ENCODE measurements around the gene MAD1L1.
A peak's percentile ranks its signal among the peaks of the same experiment; 100 is the strongest.

MAD1L1 gene

DNA sequence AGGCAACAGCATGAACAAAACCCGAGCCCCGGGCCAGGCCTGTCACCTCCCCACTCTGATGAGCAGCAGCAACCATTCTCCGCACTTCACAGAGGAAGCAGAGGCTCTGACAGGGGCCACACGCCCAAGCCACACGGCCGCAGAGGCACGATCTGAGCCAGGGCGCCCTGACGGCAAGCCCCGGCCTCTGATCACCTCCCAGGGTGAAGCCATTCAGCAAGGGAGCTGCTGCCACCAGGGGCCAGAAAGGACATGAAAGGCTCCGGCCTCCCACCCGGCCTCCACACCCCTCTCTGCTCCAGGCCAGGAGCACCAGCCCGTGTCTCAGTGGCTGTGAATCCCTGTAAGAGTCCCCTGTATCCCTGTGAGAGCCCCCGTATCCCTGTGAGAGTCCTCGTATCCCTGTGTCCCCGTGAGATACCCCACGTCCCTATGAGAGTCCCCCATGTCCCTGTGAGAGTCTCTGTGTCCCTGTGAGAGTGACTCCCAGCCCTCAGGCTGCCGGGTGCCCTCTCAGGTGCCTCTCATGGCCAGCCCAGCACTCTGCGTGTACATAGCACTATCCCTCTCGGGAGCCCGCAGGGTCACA, 187.8 kb downstream of the MAD1L1 start:
- no peak for DNase-seq
- WGBS (ENCODE audit: insufficient coverage) = 97% methylated on average over 20 of the region's 21 CpGs
- POLR2A ChIA-PET = interaction anchor here (0.7 kb wide), 1 partner anchor 117 kb away, joined by 3 read pairs; no protein-coding TSS in a partner anchor

DNA sequence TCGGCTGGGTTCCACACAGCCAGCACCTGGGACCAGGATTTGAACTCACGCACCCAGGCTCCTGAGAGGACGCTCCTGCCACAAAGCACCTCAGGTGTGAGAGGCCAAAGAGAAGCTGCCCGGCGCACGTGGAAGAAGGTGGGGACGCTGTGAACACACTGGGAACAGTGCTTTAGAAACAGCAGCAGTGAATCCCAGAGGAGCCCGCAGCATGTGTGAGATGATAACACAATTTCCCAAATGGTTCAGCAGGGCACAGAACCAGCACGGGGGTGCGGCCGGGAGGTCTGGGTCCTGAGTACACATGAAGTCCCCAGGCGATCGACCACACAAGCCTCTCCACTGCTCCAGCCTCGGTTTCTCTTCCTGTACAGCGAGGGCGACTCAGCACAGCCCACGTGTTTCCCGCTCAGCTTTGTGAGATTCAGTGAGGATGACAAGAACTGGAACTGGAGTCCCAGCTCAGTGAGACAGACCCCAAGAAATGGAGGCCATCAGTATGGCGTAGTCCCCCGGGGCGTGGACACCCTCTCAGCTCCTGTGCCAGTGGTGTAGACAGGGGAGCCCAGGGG, 188.3 kb downstream of the MAD1L1 start:
- ChIA-PET POLR2A (no interaction called here), CTCF (no interaction called here)
- 98% methylated on average over 18 of the region's 21 CpGs for WGBS (ENCODE audit: insufficient coverage)
- no peak overlapping the region for H3K4me3 ChIP-seq (ENCODE audit: control insufficient read depth in 1 of 7, extremely low read depth in 1 of 7, insufficient read depth in 4 of 7, low read depth in 2 of 7, low read length in 6 of 7)
- peaks cover under 1 to 18% (median 14%) of the 10 kb centered on the region in 4 experiments for H3K4me1 ChIP-seq (ENCODE audit: control extremely low read depth in 1 of 4, control insufficient read depth in 4 of 4, insufficient read depth in 4 of 4, low read length in 3 of 4)
- peaks cover 0 to 7% (median 0%) of the 10 kb centered on the region in 5 experiments for H3K9me3 ChIP-seq (ENCODE audit: control extremely low read depth in 1 of 5, control insufficient read depth in 4 of 5, insufficient read depth in 2 of 5, low read depth in 1 of 5, low read length in 4 of 5)
- no peak overlapping the region for H3K27ac ChIP-seq (ENCODE audit: insufficient read depth in 1 of 2, low read depth in 1 of 2, low read length in 2 of 2, poor library complexity in 1 of 2, severe bottlenecking in 2 of 2)
- no peaks in the 10 kb centered on the region for H3K27me3 ChIP-seq (replicated peaks in 2 of 5; ENCODE audit: control insufficient read depth in 4 of 5, insufficient read depth in 5 of 5, low read length in 4 of 5)
- H3K36me3 ChIP-seq (ENCODE audit: control insufficient read depth in 4 of 4, insufficient read depth in 4 of 4, low read length in 3 of 4) = peaks cover 0 to 21% (median 6%) of the 10 kb centered on the region in 4 experiments
- no peak for DNase-seq

More for the DNA sequence above, 187.8 kb downstream of the MAD1L1 start:
- Histone ChIP-seq H3K4me1 (ENCODE audit: control extremely low read depth in 1 of 4, control insufficient read depth in 4 of 4, insufficient read depth in 4 of 4, low read length in 3 of 4) (peaks cover 0 to 17% (median 13%) of the 10 kb centered on the region in 4 experiments), H3K9me3 (ENCODE audit: control extremely low read depth in 1 of 5, control insufficient read depth in 4 of 5, insufficient read depth in 2 of 5, low read depth in 1 of 5, low read length in 4 of 5) (peaks cover 0 to 7% (median 0%) of the 10 kb centered on the region in 5 experiments), H3K36me3 (ENCODE audit: control insufficient read depth in 4 of 4, insufficient read depth in 4 of 4, low read length in 3 of 4) (peaks cover 0 to 21% (median 6%) of the 10 kb centered on the region in 4 experiments), H3K27ac (ENCODE audit: insufficient read depth in 1 of 2, low read depth in 1 of 2, low read length in 2 of 2, poor library complexity in 1 of 2, severe bottlenecking in 2 of 2) (no peak overlapping the region), H3K4me3 (ENCODE audit: control insufficient read depth in 1 of 7, extremely low read depth in 1 of 7, insufficient read depth in 4 of 7, low read depth in 2 of 7, low read length in 6 of 7) (no peak overlapping the region), H3K27me3 (replicated peaks in 2 of 5; ENCODE audit: control insufficient read depth in 4 of 5, insufficient read depth in 5 of 5, low read length in 4 of 5) (no peaks in the 10 kb centered on the region)
- CTCF ChIA-PET = no interaction called here

DNA sequence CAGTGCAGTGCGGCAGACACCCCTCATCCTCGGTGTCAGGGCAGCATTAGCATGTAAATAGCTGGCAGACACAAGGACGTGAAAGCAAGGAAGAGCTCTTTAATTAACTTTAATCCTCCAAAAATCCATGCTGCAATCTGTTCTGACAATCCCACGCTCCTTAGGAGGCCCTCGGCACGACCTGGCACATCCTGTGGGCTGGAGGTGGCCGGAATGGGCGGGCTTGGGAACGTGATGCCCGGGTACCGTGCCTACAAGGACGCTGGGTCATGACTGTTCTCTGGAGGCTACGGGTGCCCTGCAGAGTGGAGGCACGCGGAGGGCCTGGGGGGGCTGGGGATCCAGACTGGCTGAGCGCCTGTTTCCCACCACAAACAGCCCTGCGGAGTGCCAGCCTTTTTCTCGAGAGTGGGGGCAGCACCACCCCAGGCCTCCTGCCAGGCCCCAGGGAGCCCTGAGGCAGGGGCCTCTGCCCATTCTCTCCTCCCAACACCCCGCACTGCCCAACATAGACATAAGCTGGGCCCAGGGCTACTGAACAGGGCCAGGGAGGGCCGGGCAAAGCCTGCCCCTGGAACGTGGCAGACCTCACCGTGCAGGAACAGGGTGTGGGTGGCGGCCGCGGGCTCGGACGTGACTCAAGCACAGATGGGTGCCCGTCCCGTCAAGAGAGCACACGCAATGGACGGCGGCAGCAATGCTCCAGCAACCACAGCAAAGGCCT, 189.3 kb downstream of the MAD1L1 start:
- WGBS (ENCODE audit: insufficient coverage) = 98% methylated on average over 29 of the region's 32 CpGs
- ChIA-PET POLR2A (no interaction called here), CTCF (no interaction called here)

DNA sequence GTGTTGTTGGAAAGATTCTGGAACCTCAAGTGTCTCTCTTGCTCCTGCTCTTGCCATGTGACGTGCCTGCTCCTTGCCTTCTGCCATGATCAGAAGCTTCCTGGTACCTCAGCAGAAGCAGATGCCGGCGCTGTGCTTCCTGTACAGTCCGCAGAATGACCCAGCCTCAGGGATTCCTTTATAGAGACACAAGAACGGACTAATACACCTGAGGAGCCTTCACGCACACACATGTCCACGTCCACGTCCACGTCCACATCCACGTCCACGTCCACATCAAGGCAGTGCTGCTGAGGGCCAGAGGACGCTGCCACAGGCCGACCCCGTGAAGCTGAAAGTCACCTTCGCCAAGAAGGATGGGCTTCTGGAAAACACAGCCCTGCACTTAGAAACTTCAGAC, 190.1 kb downstream of the MAD1L1 start:
- H3K4me1 ChIP-seq (ENCODE audit: control extremely low read depth in 1 of 4, control insufficient read depth in 4 of 4, insufficient read depth in 4 of 4, low read length in 3 of 4) = peaks cover 5 to 32% (median 14%) of the 10 kb centered on the region in 4 experiments
- peaks cover 0 to 21% (median 6%) of the 10 kb centered on the region in 4 experiments for H3K36me3 ChIP-seq (ENCODE audit: control insufficient read depth in 4 of 4, insufficient read depth in 4 of 4, low read length in 3 of 4)
- H3K9me3 ChIP-seq (ENCODE audit: control extremely low read depth in 1 of 5, control insufficient read depth in 4 of 5, insufficient read depth in 2 of 5, low read depth in 1 of 5, low read length in 4 of 5) = peaks cover 0 to 7% (median 0%) of the 10 kb centered on the region in 5 experiments
- DNase-seq = no peak
- H3K27ac ChIP-seq (ENCODE audit: insufficient read depth in 1 of 2, low read depth in 1 of 2, low read length in 2 of 2, poor library complexity in 1 of 2, severe bottlenecking in 2 of 2) = no peak overlapping the region
- H3K4me3 ChIP-seq (ENCODE audit: control insufficient read depth in 1 of 7, extremely low read depth in 1 of 7, insufficient read depth in 4 of 7, low read depth in 2 of 7, low read length in 6 of 7) = no peak overlapping the region
- ChIA-PET POLR2A (no interaction called here), CTCF (no interaction called here)
- 94% methylated on average over 15 of the region's 15 CpGs for WGBS (ENCODE audit: insufficient coverage)
- H3K27me3 ChIP-seq (replicated peaks in 2 of 5; ENCODE audit: control insufficient read depth in 4 of 5, insufficient read depth in 5 of 5, low read length in 4 of 5) = no peaks in the 10 kb centered on the region

More for the DNA sequence above, 189.3 kb downstream of the MAD1L1 start:
- peaks cover 5 to 23% (median 14%) of the 10 kb centered on the region in 4 experiments for H3K4me1 ChIP-seq (ENCODE audit: control extremely low read depth in 1 of 4, control insufficient read depth in 4 of 4, insufficient read depth in 4 of 4, low read length in 3 of 4)
- no peaks in the 10 kb centered on the region for H3K27me3 ChIP-seq (replicated peaks in 2 of 5; ENCODE audit: control insufficient read depth in 4 of 5, insufficient read depth in 5 of 5, low read length in 4 of 5)
- no peak for DNase-seq
- H3K4me3 ChIP-seq (ENCODE audit: control insufficient read depth in 1 of 7, extremely low read depth in 1 of 7, insufficient read depth in 4 of 7, low read depth in 2 of 7, low read length in 6 of 7) = no peak overlapping the region
- H3K9me3 ChIP-seq (ENCODE audit: control extremely low read depth in 1 of 5, control insufficient read depth in 4 of 5, insufficient read depth in 2 of 5, low read depth in 1 of 5, low read length in 4 of 5) = peaks cover 0 to 7% (median 0%) of the 10 kb centered on the region in 5 experiments
- peaks cover 0 to 21% (median 6%) of the 10 kb centered on the region in 4 experiments for H3K36me3 ChIP-seq (ENCODE audit: control insufficient read depth in 4 of 4, insufficient read depth in 4 of 4, low read length in 3 of 4)
- H3K27ac ChIP-seq (ENCODE audit: insufficient read depth in 1 of 2, low read depth in 1 of 2, low read length in 2 of 2, poor library complexity in 1 of 2, severe bottlenecking in 2 of 2) = no peak overlapping the region

DNA sequence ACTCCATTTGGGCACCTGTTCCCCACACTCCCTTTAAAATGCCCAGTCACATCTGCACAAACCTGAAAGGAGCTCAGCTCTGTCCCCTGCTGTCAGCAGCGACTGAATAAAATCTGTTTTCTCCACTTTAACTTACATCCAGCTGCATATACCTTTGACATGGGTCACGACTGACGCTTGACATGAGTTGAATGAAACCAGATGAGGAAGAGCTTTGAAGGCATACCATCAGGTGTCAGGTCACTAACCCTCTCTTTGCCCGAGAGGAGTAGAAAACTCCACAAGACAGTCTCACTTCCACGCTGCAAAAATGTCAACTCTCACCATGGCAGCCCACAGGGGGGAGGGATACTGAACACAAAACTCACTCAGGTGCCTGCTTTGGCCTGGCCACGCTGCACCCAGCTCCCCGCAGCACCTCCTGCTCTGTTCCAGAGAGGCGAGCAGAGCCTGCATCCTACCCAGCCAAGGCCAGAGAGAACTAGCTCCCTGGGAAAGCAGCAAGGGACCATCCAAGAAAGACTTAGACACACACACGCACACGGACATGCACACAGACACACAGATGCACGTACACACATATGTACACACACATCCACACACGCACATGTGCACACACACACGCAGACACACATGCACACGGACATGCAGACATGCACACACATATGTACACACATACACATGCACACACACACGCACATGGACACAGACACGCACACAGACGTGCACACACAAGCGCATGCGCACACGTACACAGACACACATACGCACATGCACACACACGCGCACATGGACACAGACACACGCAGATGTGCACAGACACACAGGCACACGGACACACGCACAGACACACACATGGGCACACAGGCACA, 191.0 kb downstream of the MAD1L1 start:
- DNase-seq = no peak
- no peaks in the 10 kb centered on the region for H3K27me3 ChIP-seq (replicated peaks in 2 of 5; ENCODE audit: control insufficient read depth in 4 of 5, insufficient read depth in 5 of 5, low read length in 4 of 5)
- over 99% methylated on average over 21 of the region's 26 CpGs for WGBS (ENCODE audit: insufficient coverage)
- peaks cover 5 to 37% (median 14%) of the 10 kb centered on the region in 4 experiments for H3K4me1 ChIP-seq (ENCODE audit: control extremely low read depth in 1 of 4, control insufficient read depth in 4 of 4, insufficient read depth in 4 of 4, low read length in 3 of 4)
- H3K4me3 ChIP-seq (ENCODE audit: control insufficient read depth in 1 of 7, extremely low read depth in 1 of 7, insufficient read depth in 4 of 7, low read depth in 2 of 7, low read length in 6 of 7) = no peak overlapping the region
- ChIA-PET CTCF (interaction anchor here (0.9 to 2.1 kb wide), 7 partner anchors 8 to 27 kb away, joined by 3 to 6 read pairs (median 3); no protein-coding TSS in a partner anchor), POLR2A (no interaction called here)
- peaks cover 0 to 21% (median 6%) of the 10 kb centered on the region in 4 experiments for H3K36me3 ChIP-seq (ENCODE audit: control insufficient read depth in 4 of 4, insufficient read depth in 4 of 4, low read length in 3 of 4)
- no peak overlapping the region for H3K27ac ChIP-seq (ENCODE audit: insufficient read depth in 1 of 2, low read depth in 1 of 2, low read length in 2 of 2, poor library complexity in 1 of 2, severe bottlenecking in 2 of 2)
- H3K9me3 ChIP-seq (ENCODE audit: control extremely low read depth in 1 of 5, control insufficient read depth in 4 of 5, insufficient read depth in 2 of 5, low read depth in 1 of 5, low read length in 4 of 5) = peaks cover 0 to 7% (median 0%) of the 10 kb centered on the region in 5 experiments

DNA sequence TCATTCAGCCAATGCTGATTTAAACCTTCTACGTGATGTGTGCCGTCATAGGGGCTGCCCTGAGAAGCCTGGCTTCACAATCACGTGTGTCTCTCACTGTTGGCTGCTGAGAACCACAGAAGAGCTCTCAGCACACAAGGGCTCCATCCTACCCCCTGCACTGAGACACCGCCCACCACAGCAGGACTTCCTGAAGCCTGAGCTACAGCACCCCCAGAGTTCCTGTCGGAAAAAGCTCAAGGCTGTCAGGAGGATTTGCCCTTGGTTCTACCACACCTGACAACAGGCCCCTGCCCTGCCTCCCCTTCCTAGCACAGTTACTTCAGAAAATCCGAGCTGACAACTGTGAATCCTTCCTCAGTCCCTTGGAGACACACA, 191.9 kb downstream of the MAD1L1 start:
- H3K4me1 ChIP-seq (ENCODE audit: control extremely low read depth in 1 of 4, control insufficient read depth in 4 of 4, insufficient read depth in 4 of 4, low read length in 3 of 4) = peaks cover 5 to 37% (median 14%) of the 10 kb centered on the region in 4 experiments
- peaks cover 0 to 21% (median 6%) of the 10 kb centered on the region in 4 experiments for H3K36me3 ChIP-seq (ENCODE audit: control insufficient read depth in 4 of 4, insufficient read depth in 4 of 4, low read length in 3 of 4)
- no peak overlapping the region for H3K4me3 ChIP-seq (ENCODE audit: control insufficient read depth in 1 of 7, extremely low read depth in 1 of 7, insufficient read depth in 4 of 7, low read depth in 2 of 7, low read length in 6 of 7)
- ChIA-PET CTCF (interaction anchor here (0.7 to 2.1 kb wide), 8 partner anchors 8 to 28 kb away, joined by 3 to 6 read pairs (median 3); no protein-coding TSS in a partner anchor), POLR2A (no interaction called here)
- H3K27ac ChIP-seq (ENCODE audit: insufficient read depth in 1 of 2, low read depth in 1 of 2, low read length in 2 of 2, poor library complexity in 1 of 2, severe bottlenecking in 2 of 2) = no peak overlapping the region
- no peaks in the 10 kb centered on the region for H3K27me3 ChIP-seq (replicated peaks in 2 of 5; ENCODE audit: control insufficient read depth in 4 of 5, insufficient read depth in 5 of 5, low read length in 4 of 5)
- WGBS (ENCODE audit: insufficient coverage) = 15% methylated on average over 6 of the region's 6 CpGs
- H3K9me3 ChIP-seq (ENCODE audit: control extremely low read depth in 1 of 5, control insufficient read depth in 4 of 5, insufficient read depth in 2 of 5, low read depth in 1 of 5, low read length in 4 of 5) = peaks cover 0 to 7% (median 0%) of the 10 kb centered on the region in 5 experiments
- DNase-seq = peak in 2 of 3 donors; percentile 67 to 76

Measured in common myeloid progenitor, CD34-positive (primary cell).